Endothelial cell (in vitro differentiated cells): Measurements from ENCODE around the gene DNAJC11. TPM values are rescaled to one million over a fixed set of nuclear protein-coding genes. Genes with fewer than 3 reads are reported as not detected.
"Not testable (repeated sequence)": the region's sequence is repeated elsewhere in the genome, so short reads cannot be mapped to it uniquely, and the experiment has no call there.

Experiments used
- DNase-seq: peaks from one replicate; pipeline ENCODE4 v3.0.0; 2021; ENCODE audit warnings: low spot score
- H3K27ac Mint-ChIP-seq: one replicate; pipeline ENCODE4 v1.8.0; 2021; ENCODE audit warnings: mixed read lengths, inconsistent platforms; ENCODE audit not compliant: unreplicated experiment
- H3K27me3 Mint-ChIP-seq: one replicate; pipeline ENCODE4 v1.8.0; 2021; ENCODE audit warnings: mild to moderate bottlenecking, moderate library complexity, mixed read lengths, inconsistent platforms; ENCODE audit not compliant: unreplicated experiment
- H3K36me3 Mint-ChIP-seq: one replicate; pipeline ENCODE4 v1.8.0; 2021; ENCODE audit warnings: mild to moderate bottlenecking, low read depth, mixed read lengths, inconsistent platforms; ENCODE audit not compliant: unreplicated experiment
- H3K4me1 Mint-ChIP-seq: one replicate; pipeline ENCODE4 v1.8.0; 2021; ENCODE audit warnings: mild to moderate bottlenecking, mixed read lengths, inconsistent platforms; ENCODE audit not compliant: unreplicated experiment
- H3K4me3 Mint-ChIP-seq: one replicate; pipeline ENCODE4 v1.8.0; 2021; ENCODE audit warnings: mild to moderate bottlenecking, mixed read lengths, inconsistent platforms; ENCODE audit not compliant: unreplicated experiment
- H3K9me3 Mint-ChIP-seq: one replicate; pipeline ENCODE4 v1.8.0; 2021; ENCODE audit warnings: mixed read lengths, inconsistent platforms; ENCODE audit not compliant: unreplicated experiment
- total RNA-seq: library from RNA; stranded (reverse); fragmentation: NEBNext Ultra II Directional; extraction: Animal tissue kit (Norgen Biotek cat#: 25700); gene quantifications from one replicate; pipeline ENCODE4 v1.2.1, GENCODE V29; 2021; ENCODE audit not compliant: unreplicated experiment
- TF ChIP-seq, protein P1 (sequence below): fragments of 200-600 bp; sonication (generic); IDR thresholded peaks from one replicate; pipeline ENCODE4 v1.5.0; 2021; ENCODE audit warnings: antibody characterized with exemption; ENCODE audit not compliant: unreplicated experiment

DNAJC11 gene
- total RNA-seq, 1 donor from 2014 or later = 57.0 TPM

- peaks cover 23% of the 10 kb centered on the region for H3K36me3 Mint-ChIP-seq
- no peak overlapping the region for H3K4me3 Mint-ChIP-seq
- DNase-seq = no peak
- H3K9me3 Mint-ChIP-seq = no peaks in the 10 kb centered on the region
- H3K27ac Mint-ChIP-seq = no peak overlapping the region
- TF ChIP-seq, protein P1, sequence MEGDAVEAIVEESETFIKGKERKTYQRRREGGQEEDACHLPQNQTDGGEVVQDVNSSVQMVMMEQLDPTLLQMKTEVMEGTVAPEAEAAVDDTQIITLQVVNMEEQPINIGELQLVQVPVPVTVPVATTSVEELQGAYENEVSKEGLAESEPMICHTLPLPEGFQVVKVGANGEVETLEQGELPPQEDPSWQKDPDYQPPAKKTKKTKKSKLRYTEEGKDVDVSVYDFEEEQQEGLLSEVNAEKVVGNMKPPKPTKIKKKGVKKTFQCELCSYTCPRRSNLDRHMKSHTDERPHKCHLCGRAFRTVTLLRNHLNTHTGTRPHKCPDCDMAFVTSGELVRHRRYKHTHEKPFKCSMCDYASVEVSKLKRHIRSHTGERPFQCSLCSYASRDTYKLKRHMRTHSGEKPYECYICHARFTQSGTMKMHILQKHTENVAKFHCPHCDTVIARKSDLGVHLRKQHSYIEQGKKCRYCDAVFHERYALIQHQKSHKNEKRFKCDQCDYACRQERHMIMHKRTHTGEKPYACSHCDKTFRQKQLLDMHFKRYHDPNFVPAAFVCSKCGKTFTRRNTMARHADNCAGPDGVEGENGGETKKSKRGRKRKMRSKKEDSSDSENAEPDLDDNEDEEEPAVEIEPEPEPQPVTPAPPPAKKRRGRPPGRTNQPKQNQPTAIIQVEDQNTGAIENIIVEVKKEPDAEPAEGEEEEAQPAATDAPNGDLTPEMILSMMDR = no peak
- peaks cover 6% of the 10 kb centered on the region for H3K27me3 Mint-ChIP-seq
- H3K4me1 Mint-ChIP-seq = no peaks in the 10 kb centered on the region
These were observed 34.5 kb downstream of the DNAJC11 start for GRCh38 chr1:6667139-6667538.

- Mint-ChIP-seq H3K9me3 (no peaks in the 10 kb centered on the region), H3K4me3 (no peak overlapping the region)
These were observed 34.9 kb downstream of the DNAJC11 start for GRCh38 chr1:6666696-6667095.

DNA sequence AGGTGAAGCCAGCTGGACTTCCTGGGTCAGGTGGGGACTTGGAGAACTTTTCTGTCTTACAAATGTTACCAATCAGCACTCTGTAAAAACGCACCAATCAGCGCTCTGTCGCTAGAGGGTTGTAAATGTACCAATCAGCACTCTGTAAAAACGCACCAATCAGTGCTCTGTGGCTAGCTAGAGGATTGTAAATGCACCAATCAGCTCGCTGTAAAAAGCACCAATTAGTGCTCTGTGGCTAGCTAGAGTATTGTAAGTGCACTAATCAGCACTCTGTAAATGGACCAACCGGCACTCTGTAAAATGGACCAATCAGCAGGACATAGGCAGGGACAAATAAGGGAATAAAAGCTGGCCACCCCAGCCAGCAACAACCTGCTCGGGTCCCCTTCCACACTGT lies 39.1 kb downstream of the DNAJC11 start:
- DNase-seq, H3K4me3 Mint-ChIP-seq, H3K9me3 Mint-ChIP-seq, H3K27me3 Mint-ChIP-seq, H3K27ac Mint-ChIP-seq, H3K4me1 Mint-ChIP-seq: not testable (repeated sequence)
- peaks cover 24% of the 10 kb centered on the region for H3K36me3 Mint-ChIP-seq

More at GRCh38 chr1:6666696-6667095, 34.9 kb downstream of the DNAJC11 start:
- H3K27ac Mint-ChIP-seq = no peak overlapping the region
- TF ChIP-seq, protein P1 = no peak
- peaks cover 6% of the 10 kb centered on the region for H3K27me3 Mint-ChIP-seq
- H3K36me3 Mint-ChIP-seq = peaks cover 23% of the 10 kb centered on the region
- no peak for DNase-seq
- no peaks in the 10 kb centered on the region for H3K4me1 Mint-ChIP-seq

DNA sequence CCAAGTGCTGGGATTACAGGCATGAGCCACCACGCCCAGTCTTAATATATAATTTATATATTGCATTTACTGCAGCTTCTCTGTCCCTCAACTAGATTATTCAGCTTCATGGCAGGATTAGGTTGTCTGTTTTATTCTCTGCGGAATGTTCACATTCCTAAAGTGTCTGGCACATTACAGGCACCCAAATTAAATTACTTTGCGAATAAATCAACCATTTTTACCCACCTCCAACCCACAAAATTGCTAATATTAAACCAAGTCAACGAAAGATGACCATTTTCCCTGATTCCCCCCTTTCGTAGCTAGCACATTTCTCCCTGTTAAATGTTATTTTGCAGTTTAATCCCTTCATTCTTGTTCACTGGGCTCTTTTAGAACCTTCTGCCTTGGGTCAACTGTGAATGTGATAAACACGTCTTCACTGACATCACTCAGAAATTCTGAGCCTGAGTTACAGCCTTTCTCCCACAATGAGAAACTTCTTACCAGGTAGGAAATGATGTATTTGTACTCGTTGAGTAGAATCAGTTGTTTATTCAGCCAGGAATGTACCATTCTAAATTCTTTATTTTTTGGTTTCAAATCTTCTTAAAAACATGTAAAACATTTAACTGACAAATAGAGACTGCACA lies 41.1 kb downstream of the DNAJC11 start:
- Mint-ChIP-seq H3K4me1 (no peaks in the 10 kb centered on the region), H3K36me3 (peaks cover 20% of the 10 kb centered on the region), H3K27ac (no peak overlapping the region), H3K27me3 (peaks cover 6% of the 10 kb centered on the region), H3K9me3 (peaks cover 4% of the 10 kb centered on the region), H3K4me3 (no peak overlapping the region)
- TF ChIP-seq, protein P1 = no peak
- DNase-seq = no peak

DNA sequence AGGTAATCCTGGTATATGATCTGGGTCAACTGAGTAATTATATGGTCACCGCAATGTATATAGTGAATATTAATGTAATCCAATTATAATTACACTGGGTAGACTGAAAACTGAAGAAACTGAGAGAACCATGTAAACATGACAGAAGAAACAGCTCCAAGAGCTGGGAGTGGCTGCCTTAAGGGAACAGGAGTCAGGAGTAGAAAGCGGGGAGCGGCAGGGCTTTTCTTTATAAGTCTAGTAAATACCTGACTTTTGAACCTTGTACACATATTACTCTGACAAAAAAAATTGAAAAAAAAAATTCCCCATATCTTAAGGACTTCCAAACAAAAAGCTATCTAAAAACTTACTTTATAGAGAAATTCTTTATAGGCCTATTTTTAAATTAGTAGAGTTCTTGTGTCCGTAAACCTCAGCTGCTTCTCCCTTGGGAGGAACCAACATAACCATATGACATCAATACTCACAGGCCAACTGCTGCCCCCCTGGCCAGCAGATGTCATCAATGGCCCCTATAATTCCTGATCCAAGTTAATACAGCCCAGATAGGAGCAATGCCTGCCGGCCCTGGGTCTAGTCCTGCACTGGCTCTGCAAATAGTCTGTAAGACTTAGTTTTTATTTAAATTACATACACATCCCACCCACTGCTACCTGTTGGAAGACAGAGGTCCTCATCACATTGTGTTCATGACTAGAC lies 43.1 kb downstream of the DNAJC11 start:
- H3K4me3 Mint-ChIP-seq = no peak overlapping the region
- H3K27ac Mint-ChIP-seq = no peak overlapping the region
- TF ChIP-seq, protein P1 = no peak
- H3K9me3 Mint-ChIP-seq = peaks cover 4% of the 10 kb centered on the region
- no peak for DNase-seq
- no peaks in the 10 kb centered on the region for H3K4me1 Mint-ChIP-seq
- H3K27me3 Mint-ChIP-seq = peaks cover 3% of the 10 kb centered on the region
- peaks cover 14% of the 10 kb centered on the region for H3K36me3 Mint-ChIP-seq
